OCI-LY7 (cell line): Measurements from ENCODE around the gene HERPUD2. TPM values are rescaled to one million over a fixed set of nuclear protein-coding genes. Genes with fewer than 3 reads are reported as not detected.
A peak's percentile ranks its signal among the peaks of the same experiment; 100 is the strongest.

ENCODE experiments used
- BruUV-seq: library from RNA; stranded (reverse); fragments of 400-500 nt; replicated peaks from 2 replicates; lab custom pipeline; 2021; lab: Mats Ljungman, UMichigan
- CTCF ChIA-PET: fragments of 300-600 bp; sonication (Branson Sonifier 250); formaldehyde crosslinking; loops from one replicate; lab custom pipeline; 2022; ENCODE audit warnings: antibody characterized with exemption; ENCODE audit not compliant: unreplicated experiment; lab: Charles Lee
- POLR2A ChIA-PET: fragments of 300-600 bp; sonication (Branson Sonifier 250); formaldehyde crosslinking; loops from one replicate; lab custom pipeline; 2022; ENCODE audit warnings: antibody characterized with exemption; lab: Charles Lee
- DNase-seq: peaks from one replicate; pipeline ENCODE4 v3.0.0-alpha.2; 2015; ENCODE audit warnings: low spot score
- H2AFZ ChIP-seq: fragments of 200-600 bp; sonication (generic), shearing (Covaris generic); 2 replicates; pipeline ENCODE4 v1.6.1; 2014; ENCODE audit warnings: mild to moderate bottlenecking, antibody characterized with exemption, low read length, moderate library complexity
- H3K27ac ChIP-seq: fragments of 200-600 bp; sonication (generic); 2 replicates; pipeline ENCODE4 v1.5.1; 2014; ENCODE audit warnings: mixed run types, low read depth, mild to moderate bottlenecking, moderate library complexity, low read length, inconsistent platforms; ENCODE audit not compliant: poor library complexity, severe bottlenecking
- H3K36me3 ChIP-seq: fragments of 200-600 bp; sonication (generic); 2 replicates; pipeline ENCODE4 v1.6.1; 2014; ENCODE audit warnings: mild to moderate bottlenecking, antibody characterized with exemption, low read length, moderate library complexity, mixed read lengths; ENCODE audit not compliant: insufficient read depth
- H3K4me1 ChIP-seq: fragments of 200-600 bp; sonication (generic); 2 replicates; pipeline ENCODE4 v1.5.1; 2014; ENCODE audit warnings: mild to moderate bottlenecking, low read length; ENCODE audit not compliant: insufficient read depth, poor library complexity, severe bottlenecking
- H3K4me2 ChIP-seq: fragments of 200-600 bp; sonication (generic); 2 replicates; pipeline ENCODE4 v1.6.1; 2014; ENCODE audit warnings: mild to moderate bottlenecking, low read length
- H3K4me3 ChIP-seq: fragments of 200-600 bp; sonication (generic); 2 replicates; pipeline ENCODE4 v1.5.1; 2014; ENCODE audit warnings: mild to moderate bottlenecking, low read depth, low read length; ENCODE audit not compliant: poor library complexity, severe bottlenecking
- H3K79me2 ChIP-seq: fragments of 200-600 bp; sonication (generic); 2 replicates; pipeline ENCODE4 v1.6.1; 2016; ENCODE audit warnings: low read depth, mild to moderate bottlenecking, low read length, moderate library complexity, mixed read lengths; ENCODE audit not compliant: insufficient read depth
- H3K9me2 ChIP-seq: fragments of 200-600 bp; sonication (generic); 2 replicates; pipeline ENCODE4 v1.6.1; 2016; ENCODE audit warnings: mild to moderate bottlenecking, low read length, mixed read lengths; ENCODE audit not compliant: insufficient read depth
- H3K9me3 ChIP-seq: fragments of 200-600 bp; sonication (generic); 2 replicates; pipeline ENCODE4 v1.6.1; 2014; ENCODE audit warnings: mild to moderate bottlenecking, mixed run types, low read length, mixed read lengths
- H4K20me1 ChIP-seq: fragments of 200-600 bp; sonication (generic); 2 replicates; pipeline ENCODE4 v1.6.1; 2014; ENCODE audit warnings: mild to moderate bottlenecking, antibody characterized with exemption, low read length, moderate library complexity, mixed read lengths; ENCODE audit not compliant: insufficient read depth
- CTCF ChIP-seq: fragments of 200-600 bp; sonication (generic); conservative IDR thresholded peaks from 2 replicates; pipeline ENCODE4 v1.5.1; 2014; ENCODE audit warnings: mild to moderate bottlenecking, antibody characterized with exemption, low read length, moderate library complexity, mixed read lengths
- EZH2phosphoT487 ChIP-seq: fragments of 200-600 bp; sonication (generic); IDR thresholded peaks from 2 replicates; pipeline ENCODE4 v1.6.1; 2018; ENCODE audit warnings: low read depth, borderline replicate concordance, mild to moderate bottlenecking, mixed run types, antibody characterized with exemption, low read length, moderate library complexity, mixed read lengths
- intact Hi-C: fragments of 100-400 bp; cut with micrococcal nuclease; formaldehyde crosslinking; loops from one replicate; pipeline ENCODE4 v1.10.0; 2022; ENCODE audit not compliant: unreplicated experiment
- total RNA-seq, 2 experiments: library from RNA; depleted of rRNA in 1 of 2; stranded (reverse); fragments of >200 nt in 1 of 2; shearing (Covaris generic) in 1 of 2; gene quantifications; 2 replicates each; pipeline ENCODE4 v1.2.3, GENCODE V29; 2014 to 2022

The HERPUD2 gene
- total RNA-seq, 2 experiments from 2014 or later: 11.9 to 20.6 TPM

- intact Hi-C loops: no loop called here
- CTCF ChIA-PET: no interaction called here
- BruUV-seq: no TSS peak
Observed at GRCh38 chr7:35701287-35701900, 6.5 kb upstream of the HERPUD2 start.

DNA sequence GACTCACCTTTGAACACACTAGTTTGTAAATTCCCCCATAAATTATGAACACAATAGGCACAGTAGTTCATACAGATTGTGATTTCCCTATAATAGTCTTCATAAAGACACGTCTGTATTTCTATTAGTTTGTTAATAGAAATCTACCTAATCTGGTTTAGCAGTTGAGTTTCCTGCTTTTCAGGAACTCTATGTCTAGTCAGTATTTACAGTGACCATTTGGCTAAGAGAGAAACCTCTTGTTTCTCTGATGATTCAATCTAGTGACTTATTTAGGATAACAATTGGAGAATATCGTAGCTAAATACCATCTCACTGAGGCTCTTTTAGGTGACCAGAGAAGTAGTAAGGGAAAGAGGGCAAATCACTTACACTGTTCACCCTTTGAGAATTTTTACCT lies 5.9 kb upstream of the HERPUD2 start:
- no peaks in the 10 kb centered on the region for H4K20me1 ChIP-seq
- H3K36me3 ChIP-seq: no peaks in the 10 kb centered on the region
- H3K27ac ChIP-seq: no peak overlapping the region
- H3K4me3 ChIP-seq: no peak overlapping the region
- H3K4me1 ChIP-seq: peaks cover 14% of the 10 kb centered on the region
- no peak overlapping the region for H3K4me2 ChIP-seq
- BruUV-seq: no TSS peak
- peaks cover 4% of the 10 kb centered on the region; the same call in 1 of the 2 replicates for H3K79me2 ChIP-seq
- no peaks in the 10 kb centered on the region for H3K9me2 ChIP-seq
- intact Hi-C loops: no loop called here
- H2AFZ ChIP-seq: no peak overlapping the region; the same call in 1 of the 2 replicates
- CTCF ChIA-PET: no interaction called here
- DNase-seq: no peak
- H3K9me3 ChIP-seq: no peaks in the 10 kb centered on the region
- TF ChIP-seq CTCF (no peak), EZH2phosphoT487 (no peak)
- POLR2A ChIA-PET: interaction anchor here (2.0 to 11.6 kb wide), 2 partner anchors 9 to 27 kb away, joined by 13 to 98 read pairs; no protein-coding TSS in a partner anchor

More at GRCh38 chr7:35701287-35701900, 6.5 kb upstream of the HERPUD2 start:
- POLR2A ChIA-PET: interaction anchor here (11.6 kb wide), 1 partner anchor 27 kb away, joined by 98 read pairs; no protein-coding TSS in a partner anchor
- Histone ChIP-seq H3K4me3 (no peak overlapping the region), H3K4me1 (peaks cover 9% of the 10 kb centered on the region), H3K9me3 (no peaks in the 10 kb centered on the region), H3K36me3 (no peaks in the 10 kb centered on the region), H3K9me2 (no peaks in the 10 kb centered on the region), H3K4me2 (no peak overlapping the region), H4K20me1 (no peaks in the 10 kb centered on the region), H3K79me2 (no peaks in the 10 kb centered on the region), H2AFZ (no peak overlapping the region; the same call in 1 of the 2 replicates), H3K27ac (no peak overlapping the region)
- TF ChIP-seq CTCF (no peak), EZH2phosphoT487 (no peak)
- peak; percentile 41 for DNase-seq

DNA sequence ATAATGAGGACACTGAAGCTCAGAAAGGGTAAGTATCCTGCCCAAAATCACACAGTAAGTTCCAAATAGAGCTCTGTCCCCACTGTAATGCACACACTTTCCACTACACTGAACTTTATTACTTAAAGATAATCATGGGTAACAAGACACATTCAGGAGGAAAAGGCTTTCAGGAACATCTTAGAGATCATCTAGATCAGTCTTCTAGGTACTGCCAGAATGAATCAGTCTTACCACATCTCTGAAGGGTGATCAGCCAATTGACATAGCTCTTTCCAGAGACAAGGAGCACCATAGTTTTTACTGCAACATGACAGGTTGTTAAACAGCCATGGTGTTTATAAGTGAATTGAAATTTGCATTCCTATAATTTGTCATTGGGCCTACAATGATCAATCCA lies 5.4 kb upstream of the HERPUD2 start:
- TF ChIP-seq CTCF: no peak
- no peak for TF ChIP-seq EZH2phosphoT487

More for the DNA sequence above, 5.4 kb upstream of the HERPUD2 start:
- Histone ChIP-seq H4K20me1 (no peaks in the 10 kb centered on the region), H3K4me3 (no peak overlapping the region), H3K36me3 (no peaks in the 10 kb centered on the region), H3K27ac (no peak overlapping the region), H3K9me3 (no peaks in the 10 kb centered on the region), H3K4me1 (peaks cover 17% of the 10 kb centered on the region), H3K4me2 (no peak overlapping the region), H3K9me2 (no peaks in the 10 kb centered on the region), H2AFZ (no peak overlapping the region), H3K79me2 (peaks cover 8% of the 10 kb centered on the region; the same call in 1 of the 2 replicates)
- no peak for DNase-seq
- intact Hi-C loops: no loop called here
- ChIA-PET POLR2A (interaction anchor here (0.7 to 11.6 kb wide), 6 partner anchors 9 to 1084 kb away, joined by 3 to 98 read pairs (median 5); no protein-coding TSS in a partner anchor), CTCF (no interaction called here)
- BruUV-seq: no TSS peak
